Hepatocyte (in vitro differentiated cells): ENCODE measurements around the gene PIWIL4. TPM values are rescaled to one million over a fixed set of nuclear protein-coding genes. Genes with fewer than 3 reads are reported as not detected.

ENCODE experiments used
- DNase-seq: peaks from one replicate; pipeline ENCODE4 v3.0.0-alpha.2; 2016; ENCODE audit warnings: low spot score
- H2AFZ ChIP-seq: fragments of 200-600 bp; sonication (generic); 2 replicates; pipeline ENCODE4 v1.6.0; 2016; ENCODE audit warnings: antibody characterized with exemption, mild to moderate bottlenecking
- H3K27ac ChIP-seq: fragments of 200-600 bp; sonication (generic); 2 replicates; pipeline ENCODE4 v1.5.1; 2016; ENCODE audit warnings: mild to moderate bottlenecking
- H3K27me3 ChIP-seq: fragments of 200-600 bp; sonication (generic); 2 replicates; pipeline ENCODE4 v1.6.1; 2016
- H3K36me3 ChIP-seq: fragments of 200-600 bp; sonication (generic); replicated peaks from 2 replicates; pipeline ENCODE4 v1.5.1; 2016; ENCODE audit warnings: low read depth; ENCODE audit not compliant: insufficient read depth
- H3K4me1 ChIP-seq: fragments of 200-600 bp; sonication (generic); 2 replicates; pipeline ENCODE4 v1.5.1; 2016; ENCODE audit warnings: mild to moderate bottlenecking, moderate library complexity; ENCODE audit not compliant: insufficient read depth
- H3K4me2 ChIP-seq: fragments of 200-600 bp; sonication (generic); 2 replicates; pipeline ENCODE4 v1.6.0; 2016
- H3K4me3 ChIP-seq: fragments of 200-600 bp; sonication (generic); 2 replicates; pipeline ENCODE4 v1.5.1; 2016; ENCODE audit warnings: mild to moderate bottlenecking
- H3K79me2 ChIP-seq: fragments of 200-600 bp; sonication (generic); 2 replicates; pipeline ENCODE4 v1.6.0; 2017; ENCODE audit warnings: mild to moderate bottlenecking
- H3K9me2 ChIP-seq: fragments of 200-600 bp; sonication (generic); replicated peaks from 2 replicates; pipeline ENCODE4 v1.6.0; 2017; ENCODE audit warnings: mild to moderate bottlenecking; ENCODE audit not compliant: insufficient read depth
- H3K9me3 ChIP-seq: fragments of 200-600 bp; sonication (generic); 2 replicates; pipeline ENCODE4 v1.5.1; 2016; ENCODE audit warnings: low read depth, mild to moderate bottlenecking
- H4K20me1 ChIP-seq: fragments of 200-600 bp; sonication (generic); 2 replicates; pipeline ENCODE4 v1.6.0; 2016; ENCODE audit warnings: mild to moderate bottlenecking; ENCODE audit not compliant: insufficient read depth, poor library complexity, severe bottlenecking
- CTCF ChIP-seq: fragments of 200-600 bp; sonication (generic); IDR thresholded peaks from 2 replicates; pipeline ENCODE4 v1.5.1; 2016; ENCODE audit warnings: antibody characterized with exemption, mild to moderate bottlenecking; ENCODE audit not compliant: poor library complexity
- EZH2 ChIP-seq: fragments of 200-600 bp; sonication (generic); IDR thresholded peaks from 2 replicates; pipeline ENCODE4 v1.6.1; 2016; ENCODE audit warnings: antibody characterized with exemption, mild to moderate bottlenecking, borderline replicate concordance
- EZH2phosphoT487 ChIP-seq: fragments of 200-600 bp; sonication (generic); IDR thresholded peaks from one replicate; pipeline ENCODE4 v1.6.1; 2018; ENCODE audit warnings: antibody characterized with exemption, mild to moderate bottlenecking, low read depth, moderate library complexity; ENCODE audit not compliant: unreplicated experiment, severe bottlenecking
- WGBS: methylation state at CpG from one replicate; pipeline ENCODE4 v1.1.6; 2016; ENCODE audit warnings: low lambda C conversion rate; ENCODE audit errors: missing lambda C conversion rate; 5-methylcytosine and 5-hydroxymethylcytosine counted together
- polyA plus RNA-seq: library from polyadenylated mRNA; unstranded; fragments of >200 nt; fragmentation: Nextera tagmentation; extraction: Ambion mirVana; gene quantifications from 2 replicates; pipeline ENCODE4 v1.2.1, GENCODE V29; 2016
- total RNA-seq: library from RNA; depleted of rRNA; stranded (reverse); fragments of >200 nt; gene quantifications from 2 replicates; pipeline ENCODE4 v1.2.3, GENCODE V29; 2014

PIWIL4 gene
- total and polyA plus RNA-seq, 2 experiments from 2014 or later, result 2.1 to 2.4 TPM

GRCh38 chr11:94543695-94544645 is 23.2 kb upstream of the PIWIL4 start, which contains the start of gene FUT4:
Gene FUT4, plus strand, starts transcription at chr11:94543921. Its CDS starts 213 bp downstream, at chr11:94544134.
- Histone ChIP-seq H3K4me3 (peak within 1 kb of the TSS; percentile 31), H3K9me3 (no peaks in the 10 kb centered on the region), H3K27me3 (no peaks in the 10 kb centered on the region), H3K79me2 (peaks cover 44% of the 10 kb centered on the region), H3K4me2 (peak within 1 kb of the TSS; percentile 74), H2AFZ (peak within 1 kb of the TSS; percentile 43), H3K27ac (peak within 1 kb of the TSS; percentile 97), H3K36me3 (no peaks in the 10 kb centered on the region), H3K9me2 (no peaks in the 10 kb centered on the region), H4K20me1 (no peaks in the 10 kb centered on the region), H3K4me1 (peaks cover 23% of the 10 kb centered on the region)
- WGBS, result under 1% methylated on average over 67 of the region's 109 CpGs
- DNase-seq, result peak; percentile 95
- TF ChIP-seq CTCF (peak; percentile 5), EZH2phosphoT487 (no peak), EZH2 (no peak)

GRCh38 chr11:94544646-94545263 is 22.4 kb upstream of the PIWIL4 start:
- H3K4me3 ChIP-seq, result peak overlapping the region; percentile 31
- H3K27me3 ChIP-seq, result no peaks in the 10 kb centered on the region
- peaks cover 23% of the 10 kb centered on the region for H3K4me1 ChIP-seq
- peak overlapping the region; percentile 97 for H3K27ac ChIP-seq
- peaks cover 49% of the 10 kb centered on the region for H3K79me2 ChIP-seq
- peak; percentile 64 for DNase-seq
- H3K36me3 ChIP-seq, result no peaks in the 10 kb centered on the region
- H3K9me2 ChIP-seq, result no peaks in the 10 kb centered on the region
- H3K4me2 ChIP-seq, result peak overlapping the region; percentile 74
- no peaks in the 10 kb centered on the region for H3K9me3 ChIP-seq
- H4K20me1 ChIP-seq, result no peaks in the 10 kb centered on the region
- TF ChIP-seq CTCF, result peak; percentile 3
- TF ChIP-seq EZH2phosphoT487, result no peak
- H2AFZ ChIP-seq, result peak overlapping the region; percentile 43
- WGBS, result 7% methylated on average over 42 of the region's 59 CpGs

GRCh38 chr11:94545264-94546161 is 21.7 kb upstream of the PIWIL4 start:
- H3K27me3 ChIP-seq, result no peaks in the 10 kb centered on the region
- no peak for TF ChIP-seq CTCF
- no peak for TF ChIP-seq EZH2
- TF ChIP-seq EZH2phosphoT487, result no peak
- 44% methylated on average over 53 of the region's 54 CpGs for WGBS
- DNase-seq, result peak; percentile 25
- peak overlapping the region; percentile 43 for H2AFZ ChIP-seq
- no peaks in the 10 kb centered on the region for H3K9me2 ChIP-seq
- peaks cover 30% of the 10 kb centered on the region for H3K4me1 ChIP-seq
- peaks cover 56% of the 10 kb centered on the region for H3K79me2 ChIP-seq
- H3K9me3 ChIP-seq, result no peaks in the 10 kb centered on the region
- H3K4me3 ChIP-seq, result peak overlapping the region; percentile 31
- H3K4me2 ChIP-seq, result peak overlapping the region; percentile 74
- H4K20me1 ChIP-seq, result no peaks in the 10 kb centered on the region
- H3K36me3 ChIP-seq, result no peaks in the 10 kb centered on the region
- peak overlapping the region; percentile 97 for H3K27ac ChIP-seq
